Astrocyte (in vitro differentiated cells and primary cell): ENCODE data around the gene PPM1H. TPM values are rescaled to one million over a fixed set of nuclear protein-coding genes. Genes with fewer than 3 reads are reported as not detected.

Experiments
- DNase-seq: peaks from one replicate; pipeline ENCODE4 v3.0.0-alpha.2; 2010; ENCODE audit warnings: low read depth
- FAIRE-seq: peaks from 2 replicates; lab custom pipeline; 2011; peaks lifted over from hg19 to GRCh38; lab: Jason Lieb, UNC
- H2AFZ ChIP-seq: 2 replicates; pipeline ENCODE4 v1.6.0; 2012; ENCODE audit warnings: low read depth, low read length, inconsistent platforms
- H3K27ac ChIP-seq: 2 replicates; pipeline ENCODE4 v1.5.1; 2011; ENCODE audit warnings: low read depth, low read length, inconsistent platforms
- H3K27me3 ChIP-seq: 2 replicates; pipeline ENCODE4 v1.6.0; 2011; ENCODE audit warnings: low read length, inconsistent platforms; ENCODE audit not compliant: insufficient read depth
- H3K36me3 ChIP-seq: 2 replicates; pipeline ENCODE4 v1.5.1; 2011; ENCODE audit warnings: low read length, inconsistent platforms; ENCODE audit not compliant: insufficient read depth
- H3K4me1 ChIP-seq: 2 replicates; pipeline ENCODE4 v1.5.1; 2011; ENCODE audit warnings: low read length, inconsistent platforms; ENCODE audit not compliant: insufficient read depth
- H3K4me2 ChIP-seq: 2 replicates; pipeline ENCODE4 v1.6.0; 2012; ENCODE audit warnings: low read length, inconsistent platforms
- H3K4me3 ChIP-seq: 2 replicates; pipeline ENCODE4 v1.5.1; 2011; ENCODE audit warnings: low read depth, mild to moderate bottlenecking, low read length, inconsistent platforms; ENCODE audit not compliant: insufficient read depth
- H3K79me2 ChIP-seq: 2 replicates; pipeline ENCODE4 v1.6.0; 2012; ENCODE audit warnings: mild to moderate bottlenecking, low read length, inconsistent platforms; ENCODE audit not compliant: insufficient read depth
- H3K9ac ChIP-seq: 2 replicates; pipeline ENCODE4 v1.6.0; 2012; ENCODE audit warnings: mild to moderate bottlenecking, low read length, inconsistent platforms
- H3K9me3 ChIP-seq: 2 replicates; pipeline ENCODE4 v1.5.1; 2012; ENCODE audit warnings: low read depth, mild to moderate bottlenecking, low read length, inconsistent platforms; ENCODE audit not compliant: insufficient read depth
- H4K20me1 ChIP-seq: 2 replicates; pipeline ENCODE4 v1.6.0; 2012; ENCODE audit warnings: low read length, inconsistent platforms; ENCODE audit not compliant: insufficient read depth
- H3K27ac Mint-ChIP-seq: one replicate; pipeline ENCODE4 v1.8.0; 2021; ENCODE audit warnings: mild to moderate bottlenecking, mixed read lengths; ENCODE audit not compliant: unreplicated experiment
- H3K27me3 Mint-ChIP-seq: one replicate; pipeline ENCODE4 v1.8.0; 2021; ENCODE audit warnings: low read depth, mixed read lengths; ENCODE audit not compliant: unreplicated experiment
- H3K36me3 Mint-ChIP-seq: one replicate; pipeline ENCODE4 v1.8.0; 2021; ENCODE audit warnings: low read depth, mixed read lengths; ENCODE audit not compliant: unreplicated experiment
- H3K4me1 Mint-ChIP-seq: one replicate; pipeline ENCODE4 v1.8.0; 2021; ENCODE audit warnings: low read depth, mixed read lengths; ENCODE audit not compliant: unreplicated experiment
- H3K4me3 Mint-ChIP-seq: one replicate; pipeline ENCODE4 v1.8.0; 2021; ENCODE audit warnings: mild to moderate bottlenecking, moderate library complexity, mixed read lengths; ENCODE audit not compliant: unreplicated experiment
- H3K9me3 Mint-ChIP-seq: one replicate; pipeline ENCODE4 v1.8.0; 2021; ENCODE audit warnings: mild to moderate bottlenecking, mixed read lengths; ENCODE audit not compliant: unreplicated experiment
- EZH2 ChIP-seq: IDR thresholded peaks from 2 replicates; pipeline ENCODE4 v1.6.1; 2012; ENCODE audit warnings: mild to moderate bottlenecking, low read length, inconsistent platforms; ENCODE audit not compliant: insufficient read depth
- total RNA-seq: library from RNA; stranded (reverse); gene quantifications from 2 replicates; pipeline ENCODE4 v1.2.1, GENCODE V29; 2021
- TF ChIP-seq, protein P1 (sequence below): IDR thresholded peaks from 2 replicates; pipeline ENCODE4 v1.5.1; 2011; ENCODE audit warnings: low read depth, mild to moderate bottlenecking, inconsistent platforms, low read length, moderate library complexity; ENCODE audit not compliant: insufficient read depth

The PPM1H gene
- total RNA-seq, 1 donor from 2014 or later, result 7.8 TPM

DNA sequence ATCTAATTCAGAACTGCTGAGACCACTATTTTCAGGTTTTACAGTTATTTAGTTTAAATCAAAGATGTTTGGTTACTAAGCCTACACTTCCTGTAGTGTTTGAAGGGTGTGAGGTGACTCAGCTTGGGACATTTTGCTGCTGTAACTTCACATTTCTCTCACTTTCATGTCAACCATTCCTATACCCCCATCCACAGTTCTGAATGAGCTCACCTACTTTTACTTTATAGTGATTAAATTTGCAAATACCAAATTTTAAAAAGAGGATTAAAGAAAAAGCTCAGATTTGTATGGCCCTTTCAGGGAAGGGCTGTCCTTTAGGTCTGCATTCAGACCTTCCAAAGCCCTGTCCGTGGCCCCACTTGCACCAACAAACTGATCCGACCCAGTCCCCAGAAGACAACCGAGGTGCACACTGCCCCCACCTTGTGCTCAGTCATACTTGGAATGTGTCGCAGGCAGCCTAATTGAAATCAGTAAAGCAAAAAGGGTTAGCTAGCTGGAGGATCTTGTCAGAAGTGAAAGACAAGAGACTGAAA is 294.0 kb downstream of the PPM1H start:
- peak; percentile 47 for DNase-seq
- peak; percentile 65 for FAIRE-seq
- no peak overlapping the region for H3K9ac ChIP-seq

DNA sequence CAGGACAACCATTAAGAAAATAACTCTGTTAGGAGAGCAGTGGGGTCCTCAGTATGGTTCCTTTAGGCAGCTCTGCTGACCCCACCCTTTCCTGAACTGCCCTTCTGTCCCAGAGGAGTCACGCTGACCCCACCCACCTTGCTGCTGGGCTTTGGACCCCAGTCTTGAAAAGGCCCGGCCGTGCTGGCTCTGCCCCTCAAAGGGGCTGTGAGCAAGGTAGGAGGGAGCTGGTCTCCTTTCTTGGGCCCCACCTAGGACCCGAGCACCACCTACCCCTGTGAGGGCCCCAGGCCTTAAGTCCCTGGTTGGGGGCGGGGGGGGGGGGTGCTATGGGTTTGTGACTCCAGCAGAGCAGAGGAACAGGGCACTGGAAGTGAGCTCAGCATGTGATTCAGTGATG is 297.3 kb downstream of the PPM1H start:
- no peak overlapping the region for H2AFZ ChIP-seq
- Mint-ChIP-seq H3K36me3 (no peaks in the 10 kb centered on the region), H3K27ac (no peak overlapping the region), H3K9me3 (no peaks in the 10 kb centered on the region), H3K4me1 (peaks cover 13% of the 10 kb centered on the region), H3K27me3 (peaks cover 14% of the 10 kb centered on the region), H3K4me3 (no peak overlapping the region)
- DNase-seq, result no peak
- no peaks in the 10 kb centered on the region for H4K20me1 ChIP-seq
- H3K4me3 ChIP-seq, result no peak overlapping the region
- no peak for TF ChIP-seq EZH2
- TF ChIP-seq, protein P1, sequence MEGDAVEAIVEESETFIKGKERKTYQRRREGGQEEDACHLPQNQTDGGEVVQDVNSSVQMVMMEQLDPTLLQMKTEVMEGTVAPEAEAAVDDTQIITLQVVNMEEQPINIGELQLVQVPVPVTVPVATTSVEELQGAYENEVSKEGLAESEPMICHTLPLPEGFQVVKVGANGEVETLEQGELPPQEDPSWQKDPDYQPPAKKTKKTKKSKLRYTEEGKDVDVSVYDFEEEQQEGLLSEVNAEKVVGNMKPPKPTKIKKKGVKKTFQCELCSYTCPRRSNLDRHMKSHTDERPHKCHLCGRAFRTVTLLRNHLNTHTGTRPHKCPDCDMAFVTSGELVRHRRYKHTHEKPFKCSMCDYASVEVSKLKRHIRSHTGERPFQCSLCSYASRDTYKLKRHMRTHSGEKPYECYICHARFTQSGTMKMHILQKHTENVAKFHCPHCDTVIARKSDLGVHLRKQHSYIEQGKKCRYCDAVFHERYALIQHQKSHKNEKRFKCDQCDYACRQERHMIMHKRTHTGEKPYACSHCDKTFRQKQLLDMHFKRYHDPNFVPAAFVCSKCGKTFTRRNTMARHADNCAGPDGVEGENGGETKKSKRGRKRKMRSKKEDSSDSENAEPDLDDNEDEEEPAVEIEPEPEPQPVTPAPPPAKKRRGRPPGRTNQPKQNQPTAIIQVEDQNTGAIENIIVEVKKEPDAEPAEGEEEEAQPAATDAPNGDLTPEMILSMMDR, result no peak
- H3K9me3 ChIP-seq, result no peaks in the 10 kb centered on the region
- no peaks in the 10 kb centered on the region for H3K27me3 ChIP-seq
- no peak for FAIRE-seq
- no peak overlapping the region for H3K9ac ChIP-seq
- no peak overlapping the region for H3K27ac ChIP-seq
- H3K36me3 ChIP-seq, result no peaks in the 10 kb centered on the region
- H3K4me1 ChIP-seq, result peaks cover 7% of the 10 kb centered on the region
- H3K79me2 ChIP-seq, result no peaks in the 10 kb centered on the region
- no peak overlapping the region for H3K4me2 ChIP-seq

More for the DNA sequence above, 294.0 kb downstream of the PPM1H start:
- H3K27ac ChIP-seq, result no peak overlapping the region
- Mint-ChIP-seq H3K9me3 (peaks cover 2% of the 10 kb centered on the region), H3K27ac (peak overlapping the region; percentile 80), H3K36me3 (no peaks in the 10 kb centered on the region), H3K4me3 (no peak overlapping the region), H3K4me1 (peaks cover 13% of the 10 kb centered on the region), H3K27me3 (no peaks in the 10 kb centered on the region)
- peak overlapping the region; percentile 12 for H2AFZ ChIP-seq
- no peaks in the 10 kb centered on the region for H3K36me3 ChIP-seq
- TF ChIP-seq, protein P1, result no peak
- TF ChIP-seq EZH2, result no peak
- H3K79me2 ChIP-seq, result no peaks in the 10 kb centered on the region
- no peaks in the 10 kb centered on the region for H3K9me3 ChIP-seq
- no peak overlapping the region for H3K4me3 ChIP-seq
- H4K20me1 ChIP-seq, result no peaks in the 10 kb centered on the region
- H3K4me2 ChIP-seq, result peak overlapping the region; percentile 32
- H3K4me1 ChIP-seq, result peaks cover 5% of the 10 kb centered on the region
- H3K27me3 ChIP-seq, result no peaks in the 10 kb centered on the region

DNA sequence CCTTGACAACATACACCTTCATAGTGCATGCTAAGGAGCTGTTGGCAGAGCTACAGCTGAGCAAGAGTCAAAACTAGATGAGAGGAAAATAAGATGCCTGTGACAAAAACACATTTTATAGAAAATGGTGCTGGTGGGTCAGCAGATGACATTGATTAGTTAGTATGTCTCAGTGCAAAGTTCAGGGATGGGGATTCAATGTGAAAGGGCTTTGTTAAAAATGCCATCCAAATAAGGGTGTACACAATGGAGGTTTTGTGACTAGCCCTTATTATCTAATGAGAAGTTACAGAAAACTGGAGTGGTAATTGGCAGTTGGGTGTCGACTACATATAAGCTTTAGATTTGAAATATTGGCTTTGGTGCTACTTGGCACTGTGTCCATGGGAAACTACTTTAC is 299.3 kb downstream of the PPM1H start:
- H3K27ac ChIP-seq, result no peak overlapping the region
- no peaks in the 10 kb centered on the region for H3K9me3 Mint-ChIP-seq
- TF ChIP-seq, protein P1, result no peak
- TF ChIP-seq EZH2, result no peak
- H3K4me2 ChIP-seq, result no peak overlapping the region
- no peaks in the 10 kb centered on the region for H3K9me3 ChIP-seq
- no peaks in the 10 kb centered on the region for H3K27me3 ChIP-seq
- no peaks in the 10 kb centered on the region for H3K36me3 Mint-ChIP-seq
- H2AFZ ChIP-seq, result no peak overlapping the region
- FAIRE-seq, result no peak
- no peak overlapping the region for H3K9ac ChIP-seq
- H3K27ac Mint-ChIP-seq, result no peak overlapping the region
- H3K4me1 Mint-ChIP-seq, result no peaks in the 10 kb centered on the region
- DNase-seq, result no peak
- H3K79me2 ChIP-seq, result no peaks in the 10 kb centered on the region
- H3K36me3 ChIP-seq, result no peaks in the 10 kb centered on the region
- H4K20me1 ChIP-seq, result no peaks in the 10 kb centered on the region
- peaks cover 14% of the 10 kb centered on the region for H3K27me3 Mint-ChIP-seq
- H3K4me1 ChIP-seq, result peaks cover 16% of the 10 kb centered on the region
- no peak overlapping the region for H3K4me3 ChIP-seq
- H3K4me3 Mint-ChIP-seq, result no peak overlapping the region
